ENCODE measurements around the gene CFAP74. TPM values are rescaled to one million over a fixed set of nuclear protein-coding genes. Genes with fewer than 3 reads are reported as not detected.

Gene CFAP74
- total and polyA plus RNA-seq, 2 of the 4 experiments (the other 2 are of a cell fraction), result not detected

DNA sequence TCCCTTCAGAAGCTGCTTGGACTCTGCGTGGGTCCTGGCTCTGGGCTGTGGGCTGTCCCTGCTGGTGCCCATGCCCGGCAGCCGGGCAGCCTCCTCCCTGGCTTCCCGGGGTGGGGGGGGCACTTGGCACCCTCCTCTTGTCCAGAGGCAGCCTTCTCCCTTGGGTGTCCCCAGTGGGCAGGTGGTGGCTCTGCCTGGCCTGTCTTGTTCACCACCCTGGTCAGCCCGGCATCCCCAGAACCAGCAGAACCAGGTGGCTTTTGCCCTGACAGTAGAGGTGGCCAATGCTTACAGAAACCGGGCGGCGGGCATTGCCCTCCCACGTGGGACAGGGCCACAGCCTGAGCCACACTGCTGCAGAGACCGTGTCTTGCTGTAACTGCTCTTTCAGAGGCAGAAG lies 38.0 kb downstream of the CFAP74 start:
- dilution Hi-C loops (cut with HindIII; ENCODE audit: low sequenced_read_pairs, unreplicated experiment) (no loop called here), in situ Hi-C loops (cut with MboI; ENCODE audit: low sequenced_read_pairs) (loop anchor here (10.0 to 25.0 kb wide), 2 partner anchors 189 to 397 kb away; no protein-coding TSS in a partner anchor)
- 72% methylated on average over 6 of the region's 10 CpGs; no CpG with 5 or more reads in 1 of the 2 experiments for WGBS, 2 experiments (ENCODE audit: extremely low coverage in 2 of 2, insufficient read length in 1 of 2)

More for the DNA sequence above, 38.0 kb downstream of the CFAP74 start:
- H2AK9ac ChIP-seq (replicated peaks; ENCODE audit: low read depth, low read length, poor library complexity), result no peak overlapping the region
- no peak overlapping the region for H3K23ac ChIP-seq (ENCODE audit: low read depth, low read length)
- no peak overlapping the region for H2BK20ac ChIP-seq (ENCODE audit: low read depth, low read length)
- no peak overlapping the region for H3K18ac ChIP-seq (ENCODE audit: low read depth, low read length)
- no peak overlapping the region for H3K14ac ChIP-seq (replicated peaks; ENCODE audit: low read depth, low read length)
- H3K9me1 ChIP-seq (ENCODE audit: insufficient read depth, low read length), result no peaks in the 10 kb centered on the region
- H3K56ac ChIP-seq (ENCODE audit: extremely low read depth, insufficient read depth, low read length), result no peak overlapping the region
- intact Hi-C loops (cut with micrococcal nuclease), result no loop called here
- no peak overlapping the region for H3K4ac ChIP-seq (ENCODE audit: low read depth, low read length)
- H4K91ac ChIP-seq (ENCODE audit: insufficient read depth, low read depth, low read length), result no peak overlapping the region
- H3K27ac ChIP-seq (ENCODE audit: insufficient read depth, low read length), result no peak overlapping the region
- no peaks in the 10 kb centered on the region for H4K20me1 ChIP-seq (ENCODE audit: insufficient read depth, low read length)
- no peak overlapping the region for H3K4me3 ChIP-seq (ENCODE audit: insufficient read depth, low read depth, low read length)
- H2AFZ ChIP-seq (replicated peaks; ENCODE audit: low read length, poor library complexity), result no peak overlapping the region
- no peak overlapping the region for H4K8ac ChIP-seq (ENCODE audit: low read depth in 2 of 2, low read length in 2 of 2)
- ATAC-seq (ENCODE audit: low read depth) (no peak), DNase-seq (no peak)
- no peaks in the 10 kb centered on the region for H3K36me3 ChIP-seq (ENCODE audit: control insufficient read depth, insufficient read depth, low read length)
- no peaks in the 10 kb centered on the region for H3K4me1 ChIP-seq (ENCODE audit: control insufficient read depth, insufficient read depth, low read length)
- H2BK120ac ChIP-seq (ENCODE audit: low read depth, low read length), result no peak overlapping the region
- no peak overlapping the region for H3K4me2 ChIP-seq (ENCODE audit: low read depth, low read length)
- H3K9ac ChIP-seq (ENCODE audit: low read depth, low read length), result no peak overlapping the region
- ChIA-PET CTCF (no interaction called here), POLR2A (ENCODE audit: unreplicated experiment) (no interaction called here)
- no peak overlapping the region for H4K5ac ChIP-seq (ENCODE audit: low read depth, low read length)
- no peaks in the 10 kb centered on the region for H3K9me3 ChIP-seq (ENCODE audit: control insufficient read depth, insufficient read depth, low read length)
- H3K27me3 ChIP-seq (ENCODE audit: control insufficient read depth, insufficient read depth, low read length), result peaks cover 34% of the 10 kb centered on the region
- H3K79me1 ChIP-seq (ENCODE audit: low read depth in 1 of 2, low read length in 2 of 2), result no peaks in the 10 kb centered on the region
- no peak overlapping the region for H2AK5ac ChIP-seq (ENCODE audit: low read depth, low read length)
- no peak overlapping the region for H2BK15ac ChIP-seq (ENCODE audit: low read depth, low read length)
- no TSS peak for BruUV-seq (replicated peaks)
- H2BK5ac ChIP-seq (ENCODE audit: low read depth, low read length, poor library complexity, severe bottlenecking), result no peak overlapping the region
- TF ChIP-seq RAD21 (IDR thresholded peaks at IDR 0.05; ENCODE audit: low read length) (no peak), MAFK (IDR thresholded peaks at IDR 0.05; ENCODE audit: low read depth, low read length) (no peak), MAZ (IDR thresholded peaks at IDR 0.05; ENCODE audit: borderline replicate concordance, low read depth, low read length) (no peak), POLR2A (IDR thresholded peaks at IDR 0.05; ENCODE audit: low read depth, low read length) (no peak), CEBPB (IDR thresholded peaks at IDR 0.05; ENCODE audit: low read depth, low read length) (no peak), MXI1 (IDR thresholded peaks at IDR 0.05; ENCODE audit: borderline replicate concordance, low read depth, low read length) (no peak), SMC3 (IDR thresholded peaks at IDR 0.05; ENCODE audit: low read depth, low read length) (no peak), FOS (IDR thresholded peaks at IDR 0.05; ENCODE audit: low read depth, low read length) (no peak)
